Gastroesophageal sphincter (tissue), 3 donors: ENCODE results near the gene PRKN.

Experiments used
- CTCF ChIP-seq, 4 experiments: fragments of 200-600 bp in 2 of 4; fragments of 450-650 bp in 2 of 4; sonication (generic) in 1 of 4; IDR thresholded peaks; one replicate each; pipeline ENCODE4 v1.5.1; 2017 to 2019; ENCODE audit warnings: antibody characterized with exemption in 4 of 4, mild to moderate bottlenecking in 2 of 4, moderate library complexity in 2 of 4
- POLR2A ChIP-seq, 2 donors: fragments of 450-650 bp; IDR thresholded peaks; one replicate each; pipeline ENCODE4 v1.6.1; 2017; ENCODE audit warnings: antibody characterized with exemption in 2 of 2, mild to moderate bottlenecking in 2 of 2, moderate library complexity in 1 of 2

DNA sequence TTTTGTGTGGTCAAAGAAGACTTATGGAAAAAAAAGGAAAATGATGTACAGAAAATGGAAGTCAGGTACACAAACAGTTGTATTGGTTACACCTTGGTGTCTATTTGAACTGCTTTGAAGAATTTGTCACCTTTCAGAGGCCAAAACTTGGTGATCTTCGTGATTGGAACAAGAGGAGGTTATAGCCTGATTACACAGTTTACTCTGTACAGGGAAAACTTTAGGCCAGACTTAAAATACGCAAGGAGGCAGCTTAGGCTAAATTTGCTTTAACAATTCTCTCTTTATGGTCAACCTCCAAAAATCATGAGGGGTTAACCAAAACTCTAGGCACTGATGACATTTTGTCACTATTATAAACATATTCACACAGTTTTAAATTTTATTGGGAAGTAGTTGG lies 353.7 kb downstream of the PRKN start:
- TF ChIP-seq CTCF (IDR thresholded peaks at IDR 0.05) (no peak), POLR2A (IDR thresholded peaks at IDR 0.05) (no peak)
